GM11168 (cell line): Measurements from ENCODE around the gene ACTG2.

Experiments used
- in situ Hi-C: fragments of 300-500 bp; cut with MboI; formaldehyde crosslinking; loops from one replicate; pipeline ENCODE4 v1.12.0; 2022; ENCODE audit warnings: low sequenced_read_pairs; ENCODE audit not compliant: unreplicated experiment

The ACTG2 gene

GRCh38 chr2:73962798-73963197 is 70.0 kb downstream of the ACTG2 start:
- in situ Hi-C loops: no loop called here

DNA sequence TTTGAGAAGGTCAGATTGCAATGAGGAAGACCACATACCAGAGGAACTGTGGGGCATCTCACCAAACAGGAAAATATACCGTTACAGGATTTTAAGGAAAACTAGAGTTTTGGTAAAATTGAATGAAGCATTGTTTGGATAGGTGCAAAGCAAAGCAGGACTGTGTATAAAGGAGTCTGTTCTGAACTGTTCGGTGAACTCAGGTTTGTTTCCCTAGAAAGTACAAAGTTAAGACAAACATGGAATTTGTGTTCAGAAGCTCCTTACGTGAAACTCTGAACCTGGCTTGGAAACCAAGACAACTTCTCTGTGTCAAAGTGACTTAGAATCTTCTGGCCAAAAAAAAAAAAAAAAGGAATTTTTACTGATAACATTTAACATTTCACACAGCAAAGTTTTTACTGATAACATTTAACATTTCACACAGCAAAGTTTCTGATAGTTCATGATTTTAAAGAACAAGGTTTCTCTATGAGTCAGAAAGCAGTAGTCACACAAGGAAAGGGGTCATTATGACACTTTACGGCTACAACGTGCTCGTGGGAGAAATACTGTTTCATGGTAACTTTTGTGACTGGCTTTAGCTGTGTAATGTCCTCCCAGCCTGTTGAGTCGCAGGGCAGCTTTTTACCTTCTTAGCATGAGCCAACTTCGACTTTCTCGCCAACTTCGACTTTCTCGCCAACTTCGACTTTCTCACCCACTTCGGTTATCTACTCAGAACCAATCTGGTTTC is 70.7 kb downstream of the ACTG2 start:
- in situ Hi-C loops: no loop called here

- in situ Hi-C loops: no loop called here
Measured at GRCh38 chr2:73964223-73964622, 71.4 kb downstream of the ACTG2 start.

- in situ Hi-C loops: no loop called here
Measured at GRCh38 chr2:73965053-73965452, 72.2 kb downstream of the ACTG2 start.

DNA sequence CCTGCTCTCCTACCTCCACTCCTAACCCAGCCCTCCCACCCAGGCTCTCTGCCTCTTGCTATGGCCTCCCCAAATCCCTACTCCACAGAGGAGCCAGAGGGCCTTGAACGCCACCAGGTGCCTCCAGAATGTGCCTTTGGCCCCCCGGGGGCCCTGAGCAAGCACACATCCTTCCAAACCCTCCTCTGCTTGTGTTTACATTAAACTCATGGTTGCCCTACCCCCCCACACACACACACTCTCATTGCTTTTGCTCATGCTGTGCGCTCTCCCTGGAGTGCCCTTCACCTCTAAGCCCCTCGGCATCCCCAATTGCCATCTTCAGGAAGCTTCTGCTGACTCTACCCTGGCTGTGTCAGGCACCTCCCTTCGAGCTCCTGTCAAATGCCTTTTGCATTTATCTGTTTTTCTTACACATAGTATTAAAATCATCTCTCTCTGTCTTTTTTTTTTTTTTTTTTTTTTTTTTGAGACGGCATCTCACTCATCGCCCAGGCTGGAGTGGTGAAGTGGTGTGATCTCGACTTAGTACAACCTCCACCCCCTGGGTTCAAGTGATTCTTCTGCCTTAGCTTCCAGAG is 75.6 kb downstream of the ACTG2 start:
- in situ Hi-C loops: no loop called here

DNA sequence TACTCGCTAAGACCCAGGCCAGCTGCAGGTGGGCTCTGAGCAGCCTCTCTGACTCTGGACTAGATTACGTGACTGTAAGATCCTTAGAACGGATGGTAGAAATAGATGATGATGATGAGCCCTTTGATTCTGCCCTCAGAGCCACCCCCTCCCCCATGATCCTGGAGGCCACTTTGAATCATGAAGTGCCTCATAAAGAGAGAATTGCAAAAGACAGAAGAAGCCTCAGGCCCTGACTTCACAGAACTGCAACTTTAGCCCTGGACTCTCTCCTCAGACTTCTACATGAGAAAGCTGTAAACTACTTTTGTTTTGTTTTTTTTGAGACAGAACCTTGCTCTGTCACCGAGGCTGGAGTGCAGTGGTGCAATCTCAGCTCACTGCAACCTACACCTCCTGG is 76.5 kb downstream of the ACTG2 start:
- in situ Hi-C loops: no loop called here
